CD4-positive, alpha-beta T cell treated with Interleukin-6 for 4 hours (primary cell): ENCODE results near the gene PSMD7.
A peak's percentile ranks its signal among the peaks of the same experiment; 100 is the strongest.

Experiments
- DNase-seq: peaks from one replicate; pipeline ENCODE4 v3.0.0-alpha.2; 2020; ENCODE audit warnings: mixed read lengths

PSMD7 gene

GRCh38 chr16:74296432-74297144 lies at the start of gene PSMD7:
PSMD7 (plus strand) TSS chr16:74296814; CDS start chr16:74296915, 101 bp downstream.
- peak; percentile 87 for DNase-seq

- DNase-seq: no peak
Observed at GRCh38 chr16:74249254-74249653, 47.4 kb upstream of the PSMD7 start.

- no peak for DNase-seq
Observed at GRCh38 chr16:74249846-74250245, 46.8 kb upstream of the PSMD7 start.

- DNase-seq: no peak
Observed at GRCh38 chr16:74252329-74252728, 44.3 kb upstream of the PSMD7 start.

GRCh38 chr16:74253161-74253938 lies 43.3 kb upstream of the PSMD7 start:
- DNase-seq: no peak

- DNase-seq: no peak
Observed at GRCh38 chr16:74257061-74257460, 39.6 kb upstream of the PSMD7 start.

- DNase-seq: no peak
Observed at GRCh38 chr16:74261068-74261467, 35.5 kb upstream of the PSMD7 start.

- no peak for DNase-seq
Observed at GRCh38 chr16:74264811-74265210, 31.8 kb upstream of the PSMD7 start.

GRCh38 chr16:74268372-74268782 lies 28.2 kb upstream of the PSMD7 start:
- DNase-seq: no peak

- DNase-seq: no peak
Observed at GRCh38 chr16:74271872-74272271, 24.7 kb upstream of the PSMD7 start.

GRCh38 chr16:74275031-74275636 lies 21.5 kb upstream of the PSMD7 start:
- DNase-seq: no peak

GRCh38 chr16:74275711-74276110 lies 20.9 kb upstream of the PSMD7 start:
- no peak for DNase-seq

GRCh38 chr16:74277974-74278373 lies 18.6 kb upstream of the PSMD7 start:
- DNase-seq: no peak

GRCh38 chr16:74279266-74279665 lies 17.3 kb upstream of the PSMD7 start:
- no peak for DNase-seq

GRCh38 chr16:74279805-74280204 lies 16.8 kb upstream of the PSMD7 start:
- no peak for DNase-seq

GRCh38 chr16:74280448-74280847 lies 16.2 kb upstream of the PSMD7 start:
- no peak for DNase-seq

GRCh38 chr16:74281300-74281699 lies 15.3 kb upstream of the PSMD7 start:
- DNase-seq: no peak

- no peak for DNase-seq
Observed at GRCh38 chr16:74283716-74284115, 12.9 kb upstream of the PSMD7 start.

GRCh38 chr16:74288065-74288464 lies 8.5 kb upstream of the PSMD7 start:
- DNase-seq: no peak

GRCh38 chr16:74290356-74290755 lies 6.3 kb upstream of the PSMD7 start:
- no peak for DNase-seq

GRCh38 chr16:74291176-74291575 lies 5.4 kb upstream of the PSMD7 start:
- DNase-seq: no peak

GRCh38 chr16:74291577-74292208 lies 4.9 kb upstream of the PSMD7 start:
- DNase-seq: no peak

- no peak for DNase-seq
Observed at GRCh38 chr16:74296104-74296431, 546 bp upstream of the PSMD7 start.
